WTC11 (cell line): ENCODE measurements around the gene YBX2. TPM values are rescaled to one million over a fixed set of nuclear protein-coding genes. Genes with fewer than 3 reads are reported as not detected.

Experiments
- ATAC-seq: fragments of 200-7000 bp; cut with Tn5 transposase; 2 replicates; pipeline ENCODE4 v1.10.0; 2021; ENCODE audit warnings: mild to moderate bottlenecking, moderate library complexity
- CTCF ChIA-PET: fragments of 300-600 bp; sonication (Branson Sonifier 250); formaldehyde crosslinking; loops from one replicate; lab custom pipeline; 2021; ENCODE audit warnings: antibody characterized with exemption; lab: Charles Lee
- POLR2A ChIA-PET: fragments of 350-600 bp; sonication (Branson Sonifier 250); formaldehyde crosslinking; loops from one replicate; lab custom pipeline; 2021; ENCODE audit warnings: antibody characterized with exemption; lab: Charles Lee
- DNase-seq: peaks from one replicate; pipeline ENCODE4 v3.0.0; 2021; ENCODE audit warnings: low spot score
- H3K27ac Mint-ChIP-seq: 2 replicates; pipeline ENCODE4 v1.8.0; 2021; ENCODE audit warnings: mixed read lengths
- H3K27me3 Mint-ChIP-seq: 2 replicates; pipeline ENCODE4 v1.8.0; 2021; ENCODE audit warnings: low read depth, mild to moderate bottlenecking, moderate library complexity, mixed read lengths
- H3K36me3 Mint-ChIP-seq: 2 replicates; pipeline ENCODE4 v1.8.0; 2021; ENCODE audit warnings: mixed read lengths
- H3K4me1 Mint-ChIP-seq: 2 replicates; pipeline ENCODE4 v1.8.0; 2022; ENCODE audit warnings: mixed read lengths
- H3K4me3 Mint-ChIP-seq: 2 replicates; pipeline ENCODE4 v1.8.0; 2021; ENCODE audit warnings: mild to moderate bottlenecking, moderate library complexity, mixed read lengths
- H3K9me3 Mint-ChIP-seq: 2 replicates; pipeline ENCODE4 v1.8.0; 2021; ENCODE audit warnings: mixed read lengths
- AFF4 ChIP-seq: sonication (generic); formaldehyde crosslinking; IDR thresholded peaks from 2 replicates; pipeline ENCODE4 v1.8.1; 2023; ENCODE audit warnings: mild to moderate bottlenecking, missing genetic modification reagents, borderline replicate concordance
- E2F5 ChIP-seq: sonication (generic); formaldehyde crosslinking; IDR thresholded peaks from 2 replicates; pipeline ENCODE4 v1.8.1; 2022; ENCODE audit warnings: mild to moderate bottlenecking, moderate library complexity, missing genetic modification reagents
- ELF4 ChIP-seq: sonication (generic); formaldehyde crosslinking; IDR thresholded peaks from 2 replicates; pipeline ENCODE4 v1.8.1; 2022; ENCODE audit warnings: low read depth, mild to moderate bottlenecking, moderate library complexity, missing genetic modification reagents
- ESRRA ChIP-seq: sonication (generic); formaldehyde crosslinking; IDR thresholded peaks from 2 replicates; pipeline ENCODE4 v1.8.1; 2022; ENCODE audit warnings: mild to moderate bottlenecking, missing genetic modification reagents, borderline replicate concordance
- FOXK1 ChIP-seq: sonication (generic); formaldehyde crosslinking; IDR thresholded peaks from 2 replicates; pipeline ENCODE4 v1.8.0; 2022; ENCODE audit warnings: mild to moderate bottlenecking, moderate library complexity, missing genetic modification reagents
- FOXP1 ChIP-seq: sonication (generic); formaldehyde crosslinking; IDR thresholded peaks from 2 replicates; pipeline ENCODE4 v1.8.0; 2022; ENCODE audit warnings: missing genetic modification reagents, mild to moderate bottlenecking, moderate library complexity, borderline replicate concordance
- FOXP4 ChIP-seq: sonication (generic); formaldehyde crosslinking; IDR thresholded peaks from 2 replicates; pipeline ENCODE4 v1.8.0; 2022; ENCODE audit warnings: mild to moderate bottlenecking, missing genetic modification reagents
- HMGA2 ChIP-seq: fragments of 250-450 bp; sonication (Bioruptor Pico); IDR thresholded peaks from 2 replicates; pipeline ENCODE4 v1.4.0; 2021; ENCODE audit warnings: mild to moderate bottlenecking, moderate library complexity
- NFATC4 ChIP-seq: fragments of 250-450 bp; sonication (Bioruptor Pico); IDR thresholded peaks from 2 replicates; pipeline ENCODE4 v1.9.0; 2021; ENCODE audit warnings: mild to moderate bottlenecking
- NFE2L1 ChIP-seq: sonication (generic); formaldehyde crosslinking; IDR thresholded peaks from 2 replicates; pipeline ENCODE4 v1.8.1; 2023; ENCODE audit warnings: missing genetic modification reagents
- NFYB ChIP-seq: sonication (generic); formaldehyde crosslinking; conservative IDR thresholded peaks from 2 replicates; pipeline ENCODE4 v1.8.0; 2022; ENCODE audit warnings: low read depth, missing genetic modification reagents
- NR1H2 ChIP-seq: sonication (generic); formaldehyde crosslinking; IDR thresholded peaks from 2 replicates; pipeline ENCODE4 v1.9.0; 2021; ENCODE audit warnings: mild to moderate bottlenecking, moderate library complexity, missing genetic modification reagents
- PRDM15 ChIP-seq: sonication (generic); formaldehyde crosslinking; IDR thresholded peaks from 2 replicates; pipeline ENCODE4 v1.8.0; 2022; ENCODE audit warnings: missing genetic modification reagents
- RORB ChIP-seq: fragments of 250-450 bp; sonication (Bioruptor Pico); IDR thresholded peaks from 2 replicates; pipeline ENCODE4 v1.9.0; 2021; ENCODE audit warnings: mild to moderate bottlenecking
- SMAD4 ChIP-seq: sonication (generic); formaldehyde crosslinking; IDR thresholded peaks from 2 replicates; pipeline ENCODE4 v1.8.0; 2022; ENCODE audit warnings: mild to moderate bottlenecking, missing genetic modification reagents
- SP1 ChIP-seq: sonication (generic); formaldehyde crosslinking; conservative IDR thresholded peaks from 2 replicates; pipeline ENCODE4 v1.8.1; 2022; ENCODE audit warnings: missing genetic modification reagents
- TCF7 ChIP-seq: sonication (generic); formaldehyde crosslinking; IDR thresholded peaks from 2 replicates; pipeline ENCODE4 v1.8.0; 2022; ENCODE audit warnings: mild to moderate bottlenecking, low read depth, missing genetic modification reagents, moderate library complexity
- TEAD4 ChIP-seq: sonication (generic); formaldehyde crosslinking; IDR thresholded peaks from 2 replicates; pipeline ENCODE4 v1.8.0; 2022; ENCODE audit warnings: mild to moderate bottlenecking, missing genetic modification reagents
- ZNF219 ChIP-seq: sonication (generic); formaldehyde crosslinking; IDR thresholded peaks from 2 replicates; pipeline ENCODE4 v1.8.0; 2023; ENCODE audit warnings: missing genetic modification reagents, mild to moderate bottlenecking, borderline replicate concordance
- ZNF396 ChIP-seq: fragments of 250-450 bp; sonication (Bioruptor Pico); IDR thresholded peaks from 2 replicates; pipeline ENCODE4 v1.8.0; 2021; ENCODE audit warnings: mild to moderate bottlenecking, moderate library complexity, borderline replicate concordance
- ZNF416 ChIP-seq: fragments of 250-450 bp; sonication (Bioruptor Pico); IDR thresholded peaks from 2 replicates; pipeline ENCODE4 v1.9.0; 2021; ENCODE audit warnings: mild to moderate bottlenecking, inconsistent platforms
- ZNF423 ChIP-seq: fragments of 250-450 bp; sonication (Bioruptor Pico); IDR thresholded peaks from 2 replicates; pipeline ENCODE4 v2.1.2; 2022; ENCODE audit warnings: mild to moderate bottlenecking, moderate library complexity
- total RNA-seq: library from RNA; stranded (reverse); gene quantifications from 3 replicates; pipeline ENCODE4 v1.2.3, GENCODE V29; 2021
- TF ChIP-seq, protein P1 (sequence below): sonication (generic); formaldehyde crosslinking; IDR thresholded peaks from 2 replicates; pipeline ENCODE4 v1.8.1; 2023; ENCODE audit warnings: mild to moderate bottlenecking, missing genetic modification reagents

The YBX2 gene
- total RNA-seq, 1 experiment from 2014 or later, result 26.8 TPM

- DNase-seq (no peak), ATAC-seq (no peak)
- no peak for TF ChIP-seq AFF4 (CRISPR knock-in tag)
- no peak for TF ChIP-seq TEAD4
- no peak for TF ChIP-seq ZNF416
- TF ChIP-seq ESRRA, result no peak
- TF ChIP-seq ZNF423 (CRISPR knock-in tag), result no peak
- no peak for TF ChIP-seq ELF4 (CRISPR knock-in tag)
- TF ChIP-seq, protein P1, sequence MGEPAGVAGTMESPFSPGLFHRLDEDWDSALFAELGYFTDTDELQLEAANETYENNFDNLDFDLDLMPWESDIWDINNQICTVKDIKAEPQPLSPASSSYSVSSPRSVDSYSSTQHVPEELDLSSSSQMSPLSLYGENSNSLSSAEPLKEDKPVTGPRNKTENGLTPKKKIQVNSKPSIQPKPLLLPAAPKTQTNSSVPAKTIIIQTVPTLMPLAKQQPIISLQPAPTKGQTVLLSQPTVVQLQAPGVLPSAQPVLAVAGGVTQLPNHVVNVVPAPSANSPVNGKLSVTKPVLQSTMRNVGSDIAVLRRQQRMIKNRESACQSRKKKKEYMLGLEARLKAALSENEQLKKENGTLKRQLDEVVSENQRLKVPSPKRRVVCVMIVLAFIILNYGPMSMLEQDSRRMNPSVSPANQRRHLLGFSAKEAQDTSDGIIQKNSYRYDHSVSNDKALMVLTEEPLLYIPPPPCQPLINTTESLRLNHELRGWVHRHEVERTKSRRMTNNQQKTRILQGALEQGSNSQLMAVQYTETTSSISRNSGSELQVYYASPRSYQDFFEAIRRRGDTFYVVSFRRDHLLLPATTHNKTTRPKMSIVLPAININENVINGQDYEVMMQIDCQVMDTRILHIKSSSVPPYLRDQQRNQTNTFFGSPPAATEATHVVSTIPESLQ (CRISPR knock-in tag), result no peak
- Mint-ChIP-seq H3K27me3 (peaks cover 38% of the 10 kb centered on the region), H3K4me3 (no peak overlapping the region), H3K4me1 (peaks cover 4% of the 10 kb centered on the region), H3K36me3 (peaks cover 1% of the 10 kb centered on the region), H3K9me3 (peaks cover 4% of the 10 kb centered on the region), H3K27ac (no peak overlapping the region)
- POLR2A ChIA-PET, result no interaction called here
- CTCF ChIA-PET, result no interaction called here
Measured at GRCh38 chr17:7304179-7304578, 9.7 kb upstream of the YBX2 start.

- ChIA-PET CTCF (interaction anchor here (0.6 to 4.1 kb wide), 30 partner anchors 8 to 250 kb away, joined by 3 to 119 read pairs (median 4); partner anchors contain the start of genes ACADVL, ACAP1, DLG4 and DVL2), POLR2A (interaction anchor here (1.2 to 1.4 kb wide), 2 partner anchors 12 to 16 kb away, joined by 3 to 7 read pairs; no protein-coding TSS in a partner anchor)
- H3K27ac Mint-ChIP-seq, result no peak overlapping the region
- H3K4me1 Mint-ChIP-seq, result peaks cover 23% of the 10 kb centered on the region
- H3K27me3 Mint-ChIP-seq, result peaks cover 76% of the 10 kb centered on the region
- no peaks in the 10 kb centered on the region for H3K9me3 Mint-ChIP-seq
- no peaks in the 10 kb centered on the region for H3K36me3 Mint-ChIP-seq
- peak overlapping the region; percentile 70 for H3K4me3 Mint-ChIP-seq
- peak; percentile 27 for ATAC-seq
- DNase-seq, result peak; percentile 94
- TF ChIP-seq SMAD4 (CRISPR knock-in tag) (0 out of 2 replicates have a peak, but pooled peaks have one; percentile 34), NR1H2 (CRISPR knock-in tag) (no peak), TCF7 (CRISPR knock-in tag) (no peak), SP1 (CRISPR knock-in tag) (peak; percentile 69), NFYB (no peak), ZNF396 (CRISPR knock-in tag) (no peak), PRDM15 (CRISPR knock-in tag) (peak; percentile 49; the same call in 1 of the 2 replicates), ZNF219 (CRISPR knock-in tag) (0 out of 2 replicates have a peak, but pooled peaks have one; percentile 16), FOXP1 (peak; percentile 89), NFE2L1 (CRISPR knock-in tag) (peak; percentile 66; the same call in 1 of the 2 replicates), HMGA2 (no peak), NFATC4 (CRISPR knock-in tag) (no peak), FOXK1 (CRISPR knock-in tag) (peak; percentile 86), E2F5 (CRISPR knock-in tag) (0 out of 2 replicates have a peak, but pooled peaks have one; percentile 61), FOXP4 (CRISPR knock-in tag) (peak; percentile 94), RORB (CRISPR knock-in tag) (no peak)
Measured at GRCh38 chr17:7296189-7296861, 1.9 kb upstream of the YBX2 start.
